Cardiac fibroblast (primary cell): Measurements from ENCODE around the gene SCRN1.
A peak's percentile ranks its signal among the peaks of the same experiment; 100 is the strongest.

Source experiments
- DNase-seq, 2 donors: peaks; one replicate each; pipeline versions ENCODE4 v3.0.0 to v3.0.0-alpha.2; 2010; ENCODE audit warnings: low read depth in 2 of 2
- H3K4me3 ChIP-seq, 2 donors: replicated peaks in 1 of 2; 1 replicate in 1 of 2; 2 replicates in 1 of 2; pipeline ENCODE4 v1.5.1; 2011; ENCODE audit warnings: low read depth in 2 of 2, low read length in 2 of 2, mild to moderate bottlenecking in 2 of 2, moderate library complexity in 1 of 2
- CTCF ChIP-seq: IDR thresholded peaks from one replicate; pipeline ENCODE4 v1.5.1; 2011; ENCODE audit warnings: low read depth, mild to moderate bottlenecking, low read length, inconsistent platforms

Gene SCRN1

GRCh38 chr7:29989257-29989995 lies at the start of gene SCRN1:
Gene SCRN1 (minus strand): TSS chr7:29989801. CDS start chr7:29969067, 20,734 bp downstream.
- DNase-seq = peak; percentile 27 to 57
- TF ChIP-seq CTCF = no peak
- peak within 1 kb of the TSS; percentile 77 to 79 for H3K4me3 ChIP-seq

- no peak for TF ChIP-seq CTCF
- DNase-seq = peak in 1 of 2 donors; percentile 54
- H3K4me3 ChIP-seq = no peak overlapping the region
Measured at GRCh38 chr7:30038196-30038980, 48.8 kb upstream of the SCRN1 start.

GRCh38 chr7:30036220-30036619 lies 46.6 kb upstream of the SCRN1 start:
- no peak overlapping the region for H3K4me3 ChIP-seq
- TF ChIP-seq CTCF = no peak
- DNase-seq = no peak

- no peak overlapping the region for H3K4me3 ChIP-seq
- no peak for TF ChIP-seq CTCF
- no peak for DNase-seq
Measured at GRCh38 chr7:30034501-30034900, 44.9 kb upstream of the SCRN1 start.

- TF ChIP-seq CTCF = no peak
- DNase-seq = peak; percentile 59 to 71
- no peak overlapping the region for H3K4me3 ChIP-seq
Measured at GRCh38 chr7:30032310-30033125, 42.9 kb upstream of the SCRN1 start.

GRCh38 chr7:30029696-30030095 lies 40.1 kb upstream of the SCRN1 start:
- peak overlapping the region; percentile 4 to 82 for H3K4me3 ChIP-seq
- peak in 1 of 2 donors; percentile 10 for DNase-seq
- no peak for TF ChIP-seq CTCF
